NT2/D1 (cell line): ENCODE data around the gene ALG10B.
"Not testable (repeated sequence)": the region's sequence is repeated elsewhere in the genome, so short reads cannot be mapped to it uniquely, and the experiment has no call there.

Source experiments
- SUZ12 ChIP-seq: IDR thresholded peaks from 2 replicates; pipeline ENCODE4 v1.6.1; 2011; ENCODE audit not compliant: insufficient read length, insufficient read depth; ENCODE audit errors: extremely low read depth
- YY1 ChIP-seq: IDR thresholded peaks from 2 replicates; pipeline ENCODE4 v1.6.1; 2011; ENCODE audit not compliant: insufficient read length, insufficient read depth
- ZNF274 ChIP-seq: IDR thresholded peaks from 2 replicates; pipeline ENCODE4 v1.6.1; 2011; ENCODE audit warnings: mild to moderate bottlenecking, low read depth, low read length

DNA sequence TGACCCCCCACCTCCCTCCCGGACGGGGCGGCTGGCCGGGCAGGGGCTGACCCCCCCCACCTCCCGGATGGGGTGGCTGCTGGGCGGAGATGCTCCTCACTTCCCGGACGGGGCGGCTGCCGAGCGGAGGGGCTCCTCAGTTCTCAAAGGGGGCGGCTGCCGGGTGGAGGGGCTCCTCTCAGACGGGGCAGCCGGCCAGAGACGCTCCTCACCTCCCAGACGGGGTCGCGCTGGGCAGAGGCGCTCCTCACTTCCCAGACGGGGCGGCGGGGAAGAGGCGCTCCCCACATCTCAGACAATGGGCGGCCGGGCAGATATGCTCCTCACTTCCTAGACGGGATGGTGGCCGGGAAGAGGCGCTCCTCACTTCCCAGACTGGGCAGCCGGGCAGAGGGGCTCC, 13.8 kb downstream of the ALG10B start:
- not testable (repeated sequence) for TF ChIP-seq ZNF274, YY1, SUZ12
